22Rv1 (cell line): ENCODE results near the gene AGBL3.

ENCODE experiments used
- CTCF ChIP-seq: fragments of 450-650 bp; IDR thresholded peaks from 2 replicates; pipeline ENCODE4 v1.5.1; 2017; ENCODE audit warnings: mild to moderate bottlenecking
- ZFX ChIP-seq: fragments of 450-650 bp; IDR thresholded peaks from 2 replicates; pipeline ENCODE4 v1.6.1; 2017; ENCODE audit warnings: antibody characterized with exemption, borderline replicate concordance

GRCh38 chr7:135114622-135115021 lies 128.3 kb downstream of the AGBL3 start:
- TF ChIP-seq CTCF: no peak
- no peak for TF ChIP-seq ZFX
